RWPE2 (cell line): Measurements from ENCODE around the gene RPL37A.

ENCODE experiments used
- ATAC-seq: fragments of 200-7000 bp; cut with Tn5 transposase; 3 replicates; pipeline ENCODE4 v1.9.1; 2021; ENCODE audit warnings: low read depth
- DNase-seq: peaks from one replicate; pipeline ENCODE4 v3.0.0-alpha.2; 2020; ENCODE audit warnings: low spot score
- H3K27ac ChIP-seq: fragments of 450-650 bp; 2 replicates; pipeline ENCODE4 v1.5.1; 2017; ENCODE audit warnings: mild to moderate bottlenecking; ENCODE audit not compliant: poor library complexity, severe bottlenecking
- H3K27me3 ChIP-seq: fragments of 250-450 bp; sonication (Bioruptor Pico); 2 replicates; pipeline ENCODE4 v1.5.1; 2021; ENCODE audit warnings: mild to moderate bottlenecking, moderate library complexity; ENCODE audit not compliant: insufficient read depth, poor library complexity, severe bottlenecking
- H3K36me3 ChIP-seq: fragments of 250-450 bp; sonication (Bioruptor Pico); 2 replicates; pipeline ENCODE4 v1.5.1; 2020; ENCODE audit warnings: low read depth, mild to moderate bottlenecking, moderate library complexity
- H3K4me1 ChIP-seq: fragments of 250-450 bp; sonication (Bioruptor Pico); 2 replicates; pipeline ENCODE4 v1.5.1; 2021; ENCODE audit warnings: mild to moderate bottlenecking, moderate library complexity; ENCODE audit not compliant: insufficient read depth, poor library complexity, severe bottlenecking
- H3K4me3 ChIP-seq: fragments of 250-450 bp; sonication (Bioruptor Pico); 2 replicates; pipeline ENCODE4 v1.5.1; 2021; ENCODE audit warnings: mild to moderate bottlenecking, moderate library complexity; ENCODE audit not compliant: severe bottlenecking
- H3K9me3 ChIP-seq: fragments of 250-450 bp; sonication (Bioruptor Pico); 2 replicates; pipeline ENCODE4 v1.5.1; 2021; ENCODE audit warnings: mild to moderate bottlenecking, moderate library complexity; ENCODE audit not compliant: severe bottlenecking
- TF ChIP-seq, protein P1 (sequence below): fragments of 450-650 bp; IDR thresholded peaks from one replicate; pipeline ENCODE4 v1.5.1; 2017; ENCODE audit warnings: mild to moderate bottlenecking, moderate library complexity; ENCODE audit not compliant: poor library complexity, severe bottlenecking

Gene RPL37A

DNA sequence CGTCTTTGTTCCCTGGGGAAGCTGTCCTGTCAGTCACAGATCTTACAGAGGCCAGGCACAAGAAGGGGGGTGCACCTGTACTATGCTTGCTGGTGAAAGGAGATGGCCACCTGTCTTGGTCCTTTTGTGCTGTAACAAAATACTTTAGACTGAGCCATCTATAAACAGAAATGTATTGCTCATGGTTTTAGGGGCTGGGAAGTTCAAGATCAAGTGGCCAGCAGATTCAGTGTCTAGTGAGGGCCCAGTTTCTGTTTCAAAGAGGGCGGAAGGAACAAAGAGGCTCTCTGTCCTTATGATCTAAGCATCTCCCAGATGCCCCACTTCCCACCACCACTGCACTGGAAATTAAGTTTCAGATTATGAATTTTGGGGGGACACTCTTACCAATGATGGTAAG, 35.5 kb upstream of the RPL37A start:
- Histone ChIP-seq H3K27ac (no peak overlapping the region), H3K9me3 (no peaks in the 10 kb centered on the region), H3K36me3 (peaks cover 4% of the 10 kb centered on the region), H3K27me3 (no peaks in the 10 kb centered on the region), H3K4me3 (no peak overlapping the region), H3K4me1 (no peaks in the 10 kb centered on the region)
- DNase-seq (no peak), ATAC-seq (no peak)
- TF ChIP-seq, protein P1, sequence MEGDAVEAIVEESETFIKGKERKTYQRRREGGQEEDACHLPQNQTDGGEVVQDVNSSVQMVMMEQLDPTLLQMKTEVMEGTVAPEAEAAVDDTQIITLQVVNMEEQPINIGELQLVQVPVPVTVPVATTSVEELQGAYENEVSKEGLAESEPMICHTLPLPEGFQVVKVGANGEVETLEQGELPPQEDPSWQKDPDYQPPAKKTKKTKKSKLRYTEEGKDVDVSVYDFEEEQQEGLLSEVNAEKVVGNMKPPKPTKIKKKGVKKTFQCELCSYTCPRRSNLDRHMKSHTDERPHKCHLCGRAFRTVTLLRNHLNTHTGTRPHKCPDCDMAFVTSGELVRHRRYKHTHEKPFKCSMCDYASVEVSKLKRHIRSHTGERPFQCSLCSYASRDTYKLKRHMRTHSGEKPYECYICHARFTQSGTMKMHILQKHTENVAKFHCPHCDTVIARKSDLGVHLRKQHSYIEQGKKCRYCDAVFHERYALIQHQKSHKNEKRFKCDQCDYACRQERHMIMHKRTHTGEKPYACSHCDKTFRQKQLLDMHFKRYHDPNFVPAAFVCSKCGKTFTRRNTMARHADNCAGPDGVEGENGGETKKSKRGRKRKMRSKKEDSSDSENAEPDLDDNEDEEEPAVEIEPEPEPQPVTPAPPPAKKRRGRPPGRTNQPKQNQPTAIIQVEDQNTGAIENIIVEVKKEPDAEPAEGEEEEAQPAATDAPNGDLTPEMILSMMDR: no peak

DNA sequence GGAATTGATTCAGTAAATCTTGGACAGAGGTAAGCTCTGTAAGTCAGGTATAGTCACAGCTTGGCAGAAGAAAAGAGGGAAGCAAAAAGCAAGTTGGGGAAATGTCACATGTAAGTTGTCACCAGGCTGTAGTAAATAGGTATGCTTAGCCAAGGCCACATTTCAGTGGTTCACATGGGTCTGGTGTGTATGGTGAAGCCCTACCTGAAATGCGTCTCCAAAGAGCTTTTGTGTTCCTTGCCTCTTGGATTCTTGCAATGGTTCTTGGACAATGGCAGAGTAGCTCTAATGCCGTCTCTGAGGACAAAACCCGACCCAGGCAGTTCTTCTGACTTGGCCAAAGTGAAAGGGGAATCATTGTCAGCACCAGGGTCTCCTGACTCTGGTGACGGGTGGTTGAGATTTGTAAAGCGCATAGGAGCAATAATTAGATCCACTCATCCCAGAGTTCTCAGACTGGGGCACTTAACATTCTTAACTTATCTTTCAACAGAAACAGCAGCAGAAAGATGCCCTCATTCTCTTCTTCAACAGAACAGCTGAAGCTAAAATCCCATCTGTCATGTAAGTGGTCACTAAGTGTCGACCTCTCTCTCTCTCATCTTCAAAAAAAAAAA, 34.4 kb upstream of the RPL37A start:
- Histone ChIP-seq H3K27ac (no peak overlapping the region), H3K27me3 (no peaks in the 10 kb centered on the region), H3K36me3 (peaks cover 12% of the 10 kb centered on the region), H3K4me3 (no peak overlapping the region), H3K4me1 (no peaks in the 10 kb centered on the region), H3K9me3 (no peaks in the 10 kb centered on the region)
- TF ChIP-seq, protein P1: no peak
- DNase-seq (no peak), ATAC-seq (no peak)

DNA sequence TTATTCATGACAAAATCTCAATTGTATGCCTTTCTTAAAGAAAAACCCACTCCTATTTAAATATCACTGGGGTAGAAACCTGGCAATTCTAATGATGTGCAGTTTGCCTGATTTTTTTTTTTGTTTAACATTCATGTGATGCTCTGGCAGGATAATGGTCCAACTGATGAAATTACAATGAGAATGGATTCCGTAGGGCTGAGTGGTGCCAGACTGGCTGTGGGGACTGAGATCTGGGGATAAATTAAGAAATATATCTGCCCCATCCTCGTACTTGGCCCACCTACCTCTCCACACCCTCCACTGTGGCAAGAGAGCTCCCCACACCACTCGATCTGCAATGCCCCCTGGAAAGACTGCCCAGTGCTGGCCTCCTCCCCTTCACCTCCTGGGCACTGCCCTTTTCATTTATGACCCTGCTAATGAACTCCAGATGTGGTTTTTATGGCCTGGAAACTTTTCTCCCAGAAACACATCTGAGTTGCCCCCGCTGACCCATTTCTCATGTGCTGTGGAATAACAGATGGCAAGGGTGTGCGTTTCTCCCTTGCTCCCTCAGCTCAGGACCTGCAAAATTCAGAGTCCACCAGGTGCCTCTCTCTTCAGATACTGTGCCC, 33.0 kb upstream of the RPL37A start:
- ATAC-seq (no peak), DNase-seq (no peak)
- H3K9me3 ChIP-seq: no peaks in the 10 kb centered on the region
- H3K4me3 ChIP-seq: no peak overlapping the region
- H3K27me3 ChIP-seq: no peaks in the 10 kb centered on the region
- no peaks in the 10 kb centered on the region for H3K4me1 ChIP-seq
- H3K27ac ChIP-seq: no peak overlapping the region
- TF ChIP-seq, protein P1: no peak
- H3K36me3 ChIP-seq: peaks cover 12% of the 10 kb centered on the region

DNA sequence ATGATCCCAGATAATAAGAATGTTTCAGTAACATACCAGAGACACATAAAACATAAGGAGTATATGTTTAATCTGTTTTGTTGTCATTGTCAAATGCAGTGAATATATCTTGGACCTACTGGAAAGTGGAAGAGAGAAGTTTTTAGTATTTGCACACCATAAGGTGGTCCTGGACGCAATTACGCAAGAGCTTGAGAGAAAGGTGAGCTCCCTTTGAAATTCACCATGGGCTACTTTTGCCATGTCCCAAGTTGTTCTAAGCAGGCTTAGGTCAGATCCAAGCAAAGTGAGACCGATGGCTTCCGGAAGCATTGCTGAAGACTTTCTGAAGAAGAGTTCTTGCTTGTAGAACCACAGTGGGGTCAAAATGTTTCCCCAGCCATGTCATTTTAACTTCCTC, 30.8 kb upstream of the RPL37A start:
- TF ChIP-seq, protein P1: no peak

DNA sequence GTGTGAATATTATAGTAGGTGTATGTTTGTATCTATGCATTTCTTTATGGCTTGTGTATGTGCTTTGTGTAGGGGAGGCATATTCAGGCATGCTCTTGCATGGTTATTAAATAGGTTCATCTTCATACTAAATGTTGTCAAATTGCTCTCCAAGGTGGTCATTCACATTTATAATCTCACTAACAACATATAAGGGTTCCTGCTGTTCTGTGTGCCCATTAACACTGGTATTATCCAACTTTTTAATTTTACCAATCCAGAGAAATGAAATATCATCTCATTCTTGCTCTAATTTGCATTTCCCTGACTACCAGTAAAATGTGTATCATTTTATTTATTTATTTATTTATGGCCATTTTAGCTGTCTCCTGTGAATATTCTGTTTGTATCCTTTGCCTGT, 29.0 kb upstream of the RPL37A start:
- Histone ChIP-seq H3K36me3 (peaks cover 16% of the 10 kb centered on the region), H3K4me1 (no peaks in the 10 kb centered on the region), H3K9me3 (no peaks in the 10 kb centered on the region), H3K4me3 (no peak overlapping the region), H3K27me3 (no peaks in the 10 kb centered on the region), H3K27ac (no peak overlapping the region)
- no peak for ATAC-seq
- no peak for DNase-seq
- TF ChIP-seq, protein P1: no peak

More for the DNA sequence above, 30.8 kb upstream of the RPL37A start:
- DNase-seq (no peak), ATAC-seq (no peak)
- Histone ChIP-seq H3K4me1 (no peaks in the 10 kb centered on the region), H3K9me3 (no peaks in the 10 kb centered on the region), H3K27me3 (no peaks in the 10 kb centered on the region), H3K27ac (no peak overlapping the region), H3K4me3 (no peak overlapping the region), H3K36me3 (peaks cover 16% of the 10 kb centered on the region)
